Nephron progenitor cell (in vitro differentiated cells): ENCODE results near the gene DAB2IP.

Experiments used
- DNase-seq: peaks from one replicate; pipeline ENCODE4 v3.0.0; 2021
- H3K27ac Mint-ChIP-seq: 2 replicates; pipeline ENCODE4 v1.8.0; 2021; ENCODE audit warnings: mild to moderate bottlenecking, moderate library complexity, mixed read lengths
- H3K27me3 Mint-ChIP-seq: 2 replicates; pipeline ENCODE4 v1.8.0; 2021; ENCODE audit warnings: mild to moderate bottlenecking, low read depth, mixed read lengths; ENCODE audit not compliant: poor library complexity
- H3K36me3 Mint-ChIP-seq: 2 replicates; pipeline ENCODE4 v1.8.0; 2021; ENCODE audit warnings: low read depth, mixed read lengths
- H3K4me1 Mint-ChIP-seq: 2 replicates; pipeline ENCODE4 v1.8.0; 2021; ENCODE audit warnings: mixed read lengths
- H3K4me3 Mint-ChIP-seq: 2 replicates; pipeline ENCODE4 v1.8.0; 2021; ENCODE audit warnings: mild to moderate bottlenecking, moderate library complexity, mixed read lengths
- H3K9me3 Mint-ChIP-seq: 2 replicates; pipeline ENCODE4 v1.8.0; 2021; ENCODE audit warnings: mild to moderate bottlenecking, moderate library complexity, mixed read lengths
- CTCF ChIP-seq: fragments of 200-600 bp; sonication (generic); IDR thresholded peaks from 2 replicates; pipeline ENCODE4 v1.5.0; 2021; ENCODE audit warnings: antibody characterized with exemption

The DAB2IP gene

DNA sequence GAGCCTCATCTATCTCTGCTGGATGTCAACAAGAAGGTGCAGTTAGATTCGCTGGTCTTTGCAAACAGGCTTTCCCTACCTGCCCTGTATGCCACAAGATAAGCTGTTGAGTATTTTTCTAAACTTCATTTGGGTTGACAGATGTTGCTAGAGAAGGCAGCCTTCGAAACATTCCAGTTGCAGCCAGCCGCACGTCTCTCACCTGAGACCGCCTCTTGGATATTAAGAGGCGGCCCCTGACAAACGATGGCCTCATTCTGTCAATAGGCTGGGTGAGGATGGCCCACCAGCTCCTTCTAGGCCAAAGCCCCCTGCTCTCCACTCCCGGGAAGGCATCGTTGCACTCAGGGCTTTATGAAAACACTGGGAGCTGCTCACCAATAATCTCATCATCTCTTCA is 181.6 kb downstream of the DAB2IP start:
- H3K4me3 Mint-ChIP-seq, result no peak overlapping the region
- no peak overlapping the region for H3K27ac Mint-ChIP-seq
- H3K4me1 Mint-ChIP-seq, result peaks cover 20% of the 10 kb centered on the region
- H3K27me3 Mint-ChIP-seq, result peaks cover 8% of the 10 kb centered on the region
- no peak for DNase-seq
- TF ChIP-seq CTCF, result no peak
- no peaks in the 10 kb centered on the region for H3K9me3 Mint-ChIP-seq
- no peaks in the 10 kb centered on the region for H3K36me3 Mint-ChIP-seq
